Stimulated activated CD4-positive, alpha-beta T cell treated with anti-CD3 and anti-CD28 coated beads, Interleukin-1b, Interleukin-23, amount 100 ng/mL, for 1 hour (primary cell): ENCODE measurements around the gene CYP1A1.

Source experiments
- DNase-seq, 2 donors: peaks; one replicate each; pipeline ENCODE4 v3.0.0-alpha.2; 2020; ENCODE audit warnings: low read depth in 2 of 2

Gene CYP1A1

GRCh38 chr15:74692327-74692726 lies 33.0 kb downstream of the CYP1A1 start:
- DNase-seq, result no peak

GRCh38 chr15:74683758-74684157 lies 41.6 kb downstream of the CYP1A1 start:
- no peak for DNase-seq

GRCh38 chr15:74682954-74683353 lies 42.4 kb downstream of the CYP1A1 start:
- no peak for DNase-seq

- no peak for DNase-seq
These were observed 44.9 kb downstream of the CYP1A1 start for GRCh38 chr15:74680456-74680855.

GRCh38 chr15:74676801-74677200 lies 48.5 kb downstream of the CYP1A1 start:
- no peak for DNase-seq

- no peak for DNase-seq
These were observed 51.2 kb downstream of the CYP1A1 start for GRCh38 chr15:74674161-74674560.

- no peak for DNase-seq
These were observed 55.7 kb downstream of the CYP1A1 start for GRCh38 chr15:74669627-74670026.
